HEK293 (cell line): ENCODE results near the gene FCN1.

Experiments
- KLF9 ChIP-seq: fragments of 450-650 bp; formaldehyde crosslinking; IDR thresholded peaks from 2 replicates; pipeline ENCODE4 v1.5.1; 2016; ENCODE audit warnings: missing biosample characterization, missing genetic modification characterization, low read depth
- PATZ1 ChIP-seq: fragments of 450-650 bp; formaldehyde crosslinking; IDR thresholded peaks from 2 replicates; pipeline ENCODE4 v1.5.1; 2016; ENCODE audit warnings: missing biosample characterization, missing genetic modification characterization
- TCF7L2 ChIP-seq: IDR thresholded peaks from 2 replicates; pipeline ENCODE4 v1.6.1; 2011; ENCODE audit warnings: low read depth, mild to moderate bottlenecking, inconsistent platforms, low read length, moderate library complexity, borderline replicate concordance
- ZEB2 ChIP-seq: fragments of 450-650 bp; formaldehyde crosslinking; IDR thresholded peaks from 2 replicates; pipeline ENCODE4 v1.5.1; 2016; ENCODE audit warnings: missing biosample characterization, missing genetic modification characterization
- ZNF169 ChIP-seq: fragments of 450-650 bp; formaldehyde crosslinking; IDR thresholded peaks from 2 replicates; pipeline ENCODE4 v1.5.1; 2016; ENCODE audit warnings: missing biosample characterization, missing genetic modification characterization
- ZNF174 ChIP-seq: fragments of 450-650 bp; formaldehyde crosslinking; IDR thresholded peaks from 2 replicates; pipeline ENCODE4 v1.5.0; 2017; ENCODE audit warnings: missing biosample characterization, mild to moderate bottlenecking, missing genetic modification characterization
- ZNF488 ChIP-seq: fragments of 450-650 bp; formaldehyde crosslinking; IDR thresholded peaks from 2 replicates; pipeline ENCODE4 v1.5.1; 2016; ENCODE audit warnings: missing biosample characterization, missing genetic modification characterization
- ZNF639 ChIP-seq: fragments of 450-650 bp; formaldehyde crosslinking; IDR thresholded peaks from 2 replicates; pipeline ENCODE4 v1.5.1; 2016; ENCODE audit warnings: missing biosample characterization, missing genetic modification characterization
- ZNF785 ChIP-seq: fragments of 450-650 bp; formaldehyde crosslinking; IDR thresholded peaks from 2 replicates; pipeline ENCODE4 v1.5.1; 2016; ENCODE audit warnings: missing biosample characterization, missing genetic modification characterization
- ZNF830 ChIP-seq: fragments of 450-650 bp; IDR thresholded peaks from 2 replicates; pipeline ENCODE4 v1.5.0; 2018; ENCODE audit warnings: missing biosample characterization, missing genetic modification characterization, low read depth, mild to moderate bottlenecking, moderate library complexity
- TF ChIP-seq, protein P1 (sequence below): fragments of 450-650 bp; formaldehyde crosslinking; IDR thresholded peaks from 2 replicates; pipeline ENCODE4 v1.5.1; 2016; ENCODE audit warnings: missing biosample characterization, missing genetic modification characterization
- TF ChIP-seq, protein P2 (sequence below): fragments of 450-650 bp; formaldehyde crosslinking; IDR thresholded peaks from 2 replicates; pipeline ENCODE4 v1.5.1; 2016; ENCODE audit warnings: missing biosample characterization, missing genetic modification characterization
- TF ChIP-seq, protein P3 (sequence below): fragments of 450-650 bp; formaldehyde crosslinking; IDR thresholded peaks from 2 replicates; pipeline ENCODE4 v1.5.1; 2016; ENCODE audit warnings: missing biosample characterization, missing genetic modification characterization
- TF ChIP-seq, protein P4 (sequence below): fragments of 450-650 bp; formaldehyde crosslinking; IDR thresholded peaks from 2 replicates; pipeline ENCODE4 v1.5.1; 2016; ENCODE audit warnings: missing biosample characterization, missing genetic modification characterization, low read depth

DNA sequence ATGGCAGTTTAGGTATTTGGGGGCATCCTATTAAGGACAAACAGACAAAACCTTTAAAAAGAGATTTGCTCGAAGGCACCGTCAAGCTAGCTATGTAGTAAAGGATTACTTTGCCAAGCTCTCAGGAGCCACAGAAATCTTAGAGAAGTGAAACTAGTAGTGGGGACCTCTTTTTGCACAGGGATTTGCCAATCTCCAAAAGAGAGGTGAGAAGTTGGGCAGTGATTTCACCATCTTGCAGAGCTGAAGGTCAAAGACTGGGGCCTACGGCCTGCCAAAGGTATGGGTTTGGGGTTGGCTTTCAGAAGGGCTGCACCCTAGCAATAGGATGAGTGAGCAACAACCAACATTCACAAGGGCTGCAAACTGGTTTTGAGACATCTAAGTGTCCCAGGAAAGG lies 1.6 kb upstream of the FCN1 start:
- TF ChIP-seq ZEB2 (tag by site-specific recombination) (no peak), PATZ1 (tag by site-specific recombination) (no peak), ZNF785 (tag by site-specific recombination) (no peak), ZNF830 (tag by site-specific recombination) (no peak), ZNF639 (tag by site-specific recombination) (no peak), KLF9 (tag by site-specific recombination) (no peak), ZNF169 (tag by site-specific recombination) (no peak), ZNF174 (tag by site-specific recombination) (no peak), TCF7L2 (no peak), ZNF488 (tag by site-specific recombination) (no peak)
- TF ChIP-seq, protein P1, sequence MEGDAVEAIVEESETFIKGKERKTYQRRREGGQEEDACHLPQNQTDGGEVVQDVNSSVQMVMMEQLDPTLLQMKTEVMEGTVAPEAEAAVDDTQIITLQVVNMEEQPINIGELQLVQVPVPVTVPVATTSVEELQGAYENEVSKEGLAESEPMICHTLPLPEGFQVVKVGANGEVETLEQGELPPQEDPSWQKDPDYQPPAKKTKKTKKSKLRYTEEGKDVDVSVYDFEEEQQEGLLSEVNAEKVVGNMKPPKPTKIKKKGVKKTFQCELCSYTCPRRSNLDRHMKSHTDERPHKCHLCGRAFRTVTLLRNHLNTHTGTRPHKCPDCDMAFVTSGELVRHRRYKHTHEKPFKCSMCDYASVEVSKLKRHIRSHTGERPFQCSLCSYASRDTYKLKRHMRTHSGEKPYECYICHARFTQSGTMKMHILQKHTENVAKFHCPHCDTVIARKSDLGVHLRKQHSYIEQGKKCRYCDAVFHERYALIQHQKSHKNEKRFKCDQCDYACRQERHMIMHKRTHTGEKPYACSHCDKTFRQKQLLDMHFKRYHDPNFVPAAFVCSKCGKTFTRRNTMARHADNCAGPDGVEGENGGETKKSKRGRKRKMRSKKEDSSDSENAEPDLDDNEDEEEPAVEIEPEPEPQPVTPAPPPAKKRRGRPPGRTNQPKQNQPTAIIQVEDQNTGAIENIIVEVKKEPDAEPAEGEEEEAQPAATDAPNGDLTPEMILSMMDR (tag by site-specific recombination): no peak
- TF ChIP-seq, protein P2, sequence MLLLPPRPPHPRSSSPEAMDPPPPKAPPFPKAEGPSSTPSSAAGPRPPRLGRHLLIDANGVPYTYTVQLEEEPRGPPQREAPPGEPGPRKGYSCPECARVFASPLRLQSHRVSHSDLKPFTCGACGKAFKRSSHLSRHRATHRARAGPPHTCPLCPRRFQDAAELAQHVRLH (tag by site-specific recombination): no peak
- TF ChIP-seq, protein P3, sequence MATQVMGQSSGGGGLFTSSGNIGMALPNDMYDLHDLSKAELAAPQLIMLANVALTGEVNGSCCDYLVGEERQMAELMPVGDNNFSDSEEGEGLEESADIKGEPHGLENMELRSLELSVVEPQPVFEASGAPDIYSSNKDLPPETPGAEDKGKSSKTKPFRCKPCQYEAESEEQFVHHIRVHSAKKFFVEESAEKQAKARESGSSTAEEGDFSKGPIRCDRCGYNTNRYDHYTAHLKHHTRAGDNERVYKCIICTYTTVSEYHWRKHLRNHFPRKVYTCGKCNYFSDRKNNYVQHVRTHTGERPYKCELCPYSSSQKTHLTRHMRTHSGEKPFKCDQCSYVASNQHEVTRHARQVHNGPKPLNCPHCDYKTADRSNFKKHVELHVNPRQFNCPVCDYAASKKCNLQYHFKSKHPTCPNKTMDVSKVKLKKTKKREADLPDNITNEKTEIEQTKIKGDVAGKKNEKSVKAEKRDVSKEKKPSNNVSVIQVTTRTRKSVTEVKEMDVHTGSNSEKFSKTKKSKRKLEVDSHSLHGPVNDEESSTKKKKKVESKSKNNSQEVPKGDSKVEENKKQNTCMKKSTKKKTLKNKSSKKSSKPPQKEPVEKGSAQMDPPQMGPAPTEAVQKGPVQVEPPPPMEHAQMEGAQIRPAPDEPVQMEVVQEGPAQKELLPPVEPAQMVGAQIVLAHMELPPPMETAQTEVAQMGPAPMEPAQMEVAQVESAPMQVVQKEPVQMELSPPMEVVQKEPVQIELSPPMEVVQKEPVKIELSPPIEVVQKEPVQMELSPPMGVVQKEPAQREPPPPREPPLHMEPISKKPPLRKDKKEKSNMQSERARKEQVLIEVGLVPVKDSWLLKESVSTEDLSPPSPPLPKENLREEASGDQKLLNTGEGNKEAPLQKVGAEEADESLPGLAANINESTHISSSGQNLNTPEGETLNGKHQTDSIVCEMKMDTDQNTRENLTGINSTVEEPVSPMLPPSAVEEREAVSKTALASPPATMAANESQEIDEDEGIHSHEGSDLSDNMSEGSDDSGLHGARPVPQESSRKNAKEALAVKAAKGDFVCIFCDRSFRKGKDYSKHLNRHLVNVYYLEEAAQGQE (tag by site-specific recombination): no peak
- TF ChIP-seq, protein P4, sequence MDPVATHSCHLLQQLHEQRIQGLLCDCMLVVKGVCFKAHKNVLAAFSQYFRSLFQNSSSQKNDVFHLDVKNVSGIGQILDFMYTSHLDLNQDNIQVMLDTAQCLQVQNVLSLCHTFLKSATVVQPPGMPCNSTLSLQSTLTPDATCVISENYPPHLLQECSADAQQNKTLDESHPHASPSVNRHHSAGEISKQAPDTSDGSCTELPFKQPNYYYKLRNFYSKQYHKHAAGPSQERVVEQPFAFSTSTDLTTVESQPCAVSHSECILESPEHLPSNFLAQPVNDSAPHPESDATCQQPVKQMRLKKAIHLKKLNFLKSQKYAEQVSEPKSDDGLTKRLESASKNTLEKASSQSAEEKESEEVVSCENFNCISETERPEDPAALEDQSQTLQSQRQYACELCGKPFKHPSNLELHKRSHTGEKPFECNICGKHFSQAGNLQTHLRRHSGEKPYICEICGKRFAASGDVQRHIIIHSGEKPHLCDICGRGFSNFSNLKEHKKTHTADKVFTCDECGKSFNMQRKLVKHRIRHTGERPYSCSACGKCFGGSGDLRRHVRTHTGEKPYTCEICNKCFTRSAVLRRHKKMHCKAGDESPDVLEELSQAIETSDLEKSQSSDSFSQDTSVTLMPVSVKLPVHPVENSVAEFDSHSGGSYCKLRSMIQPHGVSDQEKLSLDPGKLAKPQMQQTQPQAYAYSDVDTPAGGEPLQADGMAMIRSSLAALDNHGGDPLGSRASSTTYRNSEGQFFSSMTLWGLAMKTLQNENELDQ (tag by site-specific recombination): no peak
